ENCODE data around the gene MDFI.

MDFI gene

GRCh38 chr6:41638002-41638934 lies at the start of gene MDFI:
MDFI (plus strand) TSS chr6:41638468; CDS start chr6:41638750, 282 bp downstream.
- H3K27ac ChIP-seq: peak within 1 kb of the TSS; percentile 64; the same call in 1 of the 2 replicates
- TF ChIP-seq CTCF (conservative IDR thresholded peaks at IDR 0.05): no peak

- no peak for TF ChIP-seq CTCF (conservative IDR thresholded peaks at IDR 0.05)
Measured at GRCh38 chr6:41589223-41589622, 49.0 kb upstream of the MDFI start.

GRCh38 chr6:41589636-41590622 lies 48.3 kb upstream of the MDFI start:
- no peak for TF ChIP-seq CTCF (conservative IDR thresholded peaks at IDR 0.05)
- no peak overlapping the region for H3K27ac ChIP-seq

More at GRCh38 chr6:41589223-41589622, 49.0 kb upstream of the MDFI start:
- no peak overlapping the region for H3K27ac ChIP-seq

GRCh38 chr6:41591122-41591521 lies 47.1 kb upstream of the MDFI start:
- H3K27ac ChIP-seq: no peak overlapping the region

GRCh38 chr6:41591859-41592502 lies 46.3 kb upstream of the MDFI start:
- TF ChIP-seq CTCF (conservative IDR thresholded peaks at IDR 0.05): peak; percentile 88

More at GRCh38 chr6:41591122-41591521, 47.1 kb upstream of the MDFI start:
- no peak for TF ChIP-seq CTCF (conservative IDR thresholded peaks at IDR 0.05)

GRCh38 chr6:41593406-41593805 lies 44.9 kb upstream of the MDFI start:
- H3K27ac ChIP-seq: no peak overlapping the region
- no peak for TF ChIP-seq CTCF (conservative IDR thresholded peaks at IDR 0.05)

More at GRCh38 chr6:41591859-41592502, 46.3 kb upstream of the MDFI start:
- H3K27ac ChIP-seq: no peak overlapping the region
